Measurements from ENCODE around the gene RAVER2. TPM values are rescaled to one million over a fixed set of nuclear protein-coding genes. Genes with fewer than 3 reads are reported as not detected.

RAVER2 gene
- total and polyA plus RNA-seq, 2 donors (not counting 3 experiments of a cell fraction or from before 2014, with no cell fraction given): 6.0 to 13.9 TPM

DNA sequence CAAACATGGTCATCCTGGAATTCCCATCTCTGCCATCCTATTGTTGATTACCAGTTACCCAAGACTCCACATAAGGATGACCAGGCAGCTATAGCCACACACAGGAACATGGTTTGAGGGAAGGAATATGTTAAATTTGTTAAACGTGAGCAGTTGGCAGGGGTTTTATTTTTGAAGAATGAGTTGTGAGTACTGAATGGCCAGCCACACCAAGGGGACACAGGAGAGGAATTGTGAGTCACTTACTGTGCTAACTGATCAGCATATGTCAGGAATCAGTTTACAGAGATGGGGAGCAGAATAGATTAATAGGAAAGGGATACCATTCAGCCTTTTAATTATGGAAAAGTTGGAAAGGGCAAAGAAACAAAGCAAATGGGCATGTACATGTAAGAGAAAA, 39.3 kb upstream of the RAVER2 start:
- no peak overlapping the region for H3K4me2 ChIP-seq (ENCODE audit: insufficient read depth, low read length)
- no peak overlapping the region for H3K4me3 ChIP-seq (replicated peaks in 1 of 3; ENCODE audit: insufficient read depth in 1 of 3, low read depth in 1 of 3, low read length in 3 of 3)
- no peak overlapping the region for H2AFZ ChIP-seq (ENCODE audit: low read depth, low read length)
- no TSS peak for BruUV-seq (replicated peaks)
- H3K9ac ChIP-seq (replicated peaks; ENCODE audit: extremely low read depth, insufficient read depth, low read length): no peak overlapping the region
- no peaks in the 10 kb centered on the region for H3K79me2 ChIP-seq (ENCODE audit: control insufficient read depth, insufficient read depth, low read length)
- CTCF ChIA-PET: no interaction called here
- H3K27me3 ChIP-seq (ENCODE audit: control insufficient read depth in 2 of 2, insufficient read depth in 2 of 2, low read length in 2 of 2): no peaks in the 10 kb centered on the region
- H3K36me3 ChIP-seq (ENCODE audit: control insufficient read depth in 2 of 2, extremely low read depth in 1 of 2, insufficient read depth in 2 of 2, low read length in 2 of 2): no peaks in the 10 kb centered on the region
- POLR2A ChIA-PET: no interaction called here
- TF ChIP-seq, protein P1, sequence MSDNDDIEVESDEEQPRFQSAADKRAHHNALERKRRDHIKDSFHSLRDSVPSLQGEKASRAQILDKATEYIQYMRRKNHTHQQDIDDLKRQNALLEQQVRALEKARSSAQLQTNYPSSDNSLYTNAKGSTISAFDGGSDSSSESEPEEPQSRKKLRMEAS (IDR thresholded peaks at IDR 0.05; ENCODE audit: insufficient read depth, insufficient read length): no peak
- no peak for TF ChIP-seq MYC (IDR thresholded peaks at IDR 0.05; ENCODE audit: low read depth, low read length)
- TF ChIP-seq POLR2A (IDR thresholded peaks at IDR 0.05; ENCODE audit: low read depth, low read length): no peak
- no peak for TF ChIP-seq POLR2AphosphoS5 (IDR thresholded peaks at IDR 0.05; ENCODE audit: insufficient read depth, low read depth, low read length)
- TF ChIP-seq FOS (IDR thresholded peaks at IDR 0.05; ENCODE audit: borderline replicate concordance, insufficient read depth, low read length): no peak
- no peak for TF ChIP-seq EZH2 (IDR thresholded peaks at IDR 0.05; ENCODE audit: borderline replicate concordance, low read depth, low read length, severe bottlenecking)
- TF ChIP-seq JUN (IDR thresholded peaks at IDR 0.05; ENCODE audit: borderline replicate concordance, insufficient read depth, insufficient read length, low read depth): no peak
- TF ChIP-seq, protein P2, sequence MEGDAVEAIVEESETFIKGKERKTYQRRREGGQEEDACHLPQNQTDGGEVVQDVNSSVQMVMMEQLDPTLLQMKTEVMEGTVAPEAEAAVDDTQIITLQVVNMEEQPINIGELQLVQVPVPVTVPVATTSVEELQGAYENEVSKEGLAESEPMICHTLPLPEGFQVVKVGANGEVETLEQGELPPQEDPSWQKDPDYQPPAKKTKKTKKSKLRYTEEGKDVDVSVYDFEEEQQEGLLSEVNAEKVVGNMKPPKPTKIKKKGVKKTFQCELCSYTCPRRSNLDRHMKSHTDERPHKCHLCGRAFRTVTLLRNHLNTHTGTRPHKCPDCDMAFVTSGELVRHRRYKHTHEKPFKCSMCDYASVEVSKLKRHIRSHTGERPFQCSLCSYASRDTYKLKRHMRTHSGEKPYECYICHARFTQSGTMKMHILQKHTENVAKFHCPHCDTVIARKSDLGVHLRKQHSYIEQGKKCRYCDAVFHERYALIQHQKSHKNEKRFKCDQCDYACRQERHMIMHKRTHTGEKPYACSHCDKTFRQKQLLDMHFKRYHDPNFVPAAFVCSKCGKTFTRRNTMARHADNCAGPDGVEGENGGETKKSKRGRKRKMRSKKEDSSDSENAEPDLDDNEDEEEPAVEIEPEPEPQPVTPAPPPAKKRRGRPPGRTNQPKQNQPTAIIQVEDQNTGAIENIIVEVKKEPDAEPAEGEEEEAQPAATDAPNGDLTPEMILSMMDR (IDR thresholded peaks at IDR 0.05; ENCODE audit: extremely low read depth in 1 of 2, insufficient read depth in 1 of 2, low read depth in 1 of 2, low read length in 2 of 2): no peak
- no peak for TF ChIP-seq GATA2 (IDR thresholded peaks at IDR 0.05; ENCODE audit: insufficient read depth, insufficient read length, low read depth, low read length)
- H3K4me1 ChIP-seq (ENCODE audit: control insufficient read depth, extremely low read depth, insufficient read depth, low read length): no peaks in the 10 kb centered on the region
- FAIRE-seq (no peak), DNase-seq (ENCODE audit: low read depth, low spot score) (no peak)
- intact Hi-C loops (cut with micrococcal nuclease): no loop called here
- no peaks in the 10 kb centered on the region for H4K20me1 ChIP-seq (replicated peaks; ENCODE audit: control insufficient read depth, extremely low read depth, insufficient read depth, low read length)
- no peaks in the 10 kb centered on the region for H3K9me3 ChIP-seq (replicated peaks; ENCODE audit: control insufficient read depth, insufficient read depth, low read length)
- no peak overlapping the region for H3K27ac ChIP-seq (ENCODE audit: insufficient read depth, low read depth, low read length)
- dilution Hi-C loops (cut with MboI; ENCODE audit: extremely low pct_ligation_motif_present, low sequenced_read_pairs): no loop called here
- H3K9me1 ChIP-seq (replicated peaks; ENCODE audit: control insufficient read depth, extremely low read depth, insufficient read depth, low read length): no peaks in the 10 kb centered on the region
